ENCODE results near the gene C14orf93.
"Not testable (repeated sequence)": the region's sequence is repeated elsewhere in the genome, so short reads cannot be mapped to it uniquely, and the experiment has no call there.

C14orf93 gene

GRCh38 chr14:22972313-22972930 is 37.5 kb downstream of the C14orf93 start:
- no peak for TF ChIP-seq CTCF (conservative IDR thresholded peaks at IDR 0.05; ENCODE audit: low read depth)
- ChIA-PET CTCF (interaction anchor here (0.5 to 2.4 kb wide), 7 partner anchors 10 to 415 kb away, joined by 3 to 22 read pairs (median 4); partner anchors contain the start of gene AJUBA), POLR2A (ENCODE audit: low non-redundant PET) (interaction anchor here (0.9 to 1.0 kb wide), 2 partner anchors 11 to 12 kb away, joined by 3 read pairs; no protein-coding TSS in a partner anchor)
- H3K27ac ChIP-seq: peak overlapping the region; percentile 99
- DNase-seq (ENCODE audit: low spot score): no peak

- no peak for TF ChIP-seq CTCF (conservative IDR thresholded peaks at IDR 0.05; ENCODE audit: low read depth)
- ChIA-PET CTCF (interaction anchor here (1.1 kb wide), 1 partner anchor 88 kb away, joined by 4 read pairs; no protein-coding TSS in a partner anchor), POLR2A (ENCODE audit: low non-redundant PET) (no interaction called here)
- peak overlapping the region; percentile 70 for H3K27ac ChIP-seq
- DNase-seq (ENCODE audit: low spot score): no peak
Measured at GRCh38 chr14:22971152-22971551, 38.8 kb downstream of the C14orf93 start.

GRCh38 chr14:22966783-22967269 is 43.1 kb downstream of the C14orf93 start:
- ChIA-PET CTCF (no interaction called here), POLR2A (ENCODE audit: low non-redundant PET) (interaction anchor here (0.9 kb wide), 1 partner anchor 29 kb away, joined by 3 read pairs; no protein-coding TSS in a partner anchor)
- peak overlapping the region; percentile 70 for H3K27ac ChIP-seq
- no peak for DNase-seq (ENCODE audit: low spot score)
- TF ChIP-seq CTCF (conservative IDR thresholded peaks at IDR 0.05; ENCODE audit: low read depth): no peak

- DNase-seq (ENCODE audit: low spot score); CTCF ChIA-PET: not testable (repeated sequence)
- peak overlapping the region; percentile 39 for H3K27ac ChIP-seq
- POLR2A ChIA-PET (ENCODE audit: low non-redundant PET): interaction anchor here (0.9 kb wide), 1 partner anchor 28 kb away, joined by 3 read pairs; no protein-coding TSS in a partner anchor
Measured at GRCh38 chr14:22965916-22966782, 43.8 kb downstream of the C14orf93 start.

- ChIA-PET POLR2A (ENCODE audit: low non-redundant PET) (no interaction called here), CTCF (no interaction called here)
- DNase-seq (ENCODE audit: low spot score): no peak
- no peak for TF ChIP-seq CTCF (conservative IDR thresholded peaks at IDR 0.05; ENCODE audit: low read depth)
- no peak overlapping the region for H3K27ac ChIP-seq
Measured at GRCh38 chr14:22962061-22962676, 47.8 kb downstream of the C14orf93 start.

- ChIA-PET POLR2A (ENCODE audit: low non-redundant PET) (interaction anchor here (0.5 to 1.1 kb wide), 2 partner anchors 26 to 46 kb away, joined by 5 to 10 read pairs; no protein-coding TSS in a partner anchor), CTCF (interaction anchor here (0.6 to 1.3 kb wide), 5 partner anchors 29 to 113 kb away, joined by 3 to 4 read pairs (median 3); no protein-coding TSS in a partner anchor)
- no peak for DNase-seq (ENCODE audit: low spot score)
- TF ChIP-seq CTCF (conservative IDR thresholded peaks at IDR 0.05; ENCODE audit: low read depth): no peak
- peak overlapping the region; percentile 98 for H3K27ac ChIP-seq
Measured at GRCh38 chr14:22955702-22956569, 54.0 kb downstream of the C14orf93 start.

Measured in RWPE1 (cell line).